Keratinocyte (primary cell): ENCODE measurements around the gene GALNS. TPM values are rescaled to one million over a fixed set of nuclear protein-coding genes. Genes with fewer than 3 reads are reported as not detected.

Experiments
- DNase-seq: peaks from one replicate; pipeline ENCODE4 v3.0.0-alpha.2; 2011; ENCODE audit warnings: low read depth, missing footprints, low spot score
- FAIRE-seq: peaks from 2 replicates; lab custom pipeline; 2011; peaks lifted over from hg19 to GRCh38; lab: Jason Lieb, UNC
- H2AFZ ChIP-seq: 2 replicates; pipeline ENCODE4 v1.6.0; 2012; ENCODE audit warnings: low read length, control low read depth, inconsistent platforms; ENCODE audit not compliant: control insufficient read depth
- H3K27ac ChIP-seq: 2 replicates; pipeline ENCODE4 v1.5.1; 2011; ENCODE audit warnings: low read length; ENCODE audit not compliant: control insufficient read depth, insufficient read depth
- H3K27me3 ChIP-seq: 3 replicates; pipeline ENCODE4 v1.6.0; 2011; ENCODE audit warnings: low read length; ENCODE audit not compliant: control insufficient read depth, insufficient read depth; ENCODE audit errors: extremely low read depth
- H3K36me3 ChIP-seq, 2 experiments: 2 replicates in 1 of 2; 3 replicates in 1 of 2; pipeline ENCODE4 v1.5.1; 2011; ENCODE audit warnings: low read length in 2 of 2, mild to moderate bottlenecking in 1 of 2; ENCODE audit not compliant: control insufficient read depth in 2 of 2, insufficient read depth in 2 of 2; ENCODE audit errors: extremely low read depth in 1 of 2
- H3K4me1 ChIP-seq: 3 replicates; pipeline ENCODE4 v1.5.1; 2011; ENCODE audit warnings: low read length; ENCODE audit not compliant: control insufficient read depth, insufficient read depth; ENCODE audit errors: extremely low read depth
- H3K4me2 ChIP-seq: 3 replicates; pipeline ENCODE4 v1.6.0; 2011; ENCODE audit warnings: low read depth, low read length; ENCODE audit not compliant: control insufficient read depth, insufficient read depth; ENCODE audit errors: extremely low read depth
- H3K4me3 ChIP-seq, 3 experiments: fragments of 200-600 bp in 1 of 3; sonication (generic) in 1 of 3; 2 replicates in 2 of 3; 3 replicates in 1 of 3; pipeline ENCODE4 v1.5.1; 2011 to 2016; ENCODE audit warnings: low read length in 3 of 3, mild to moderate bottlenecking in 3 of 3, control low read depth in 2 of 3, inconsistent platforms in 1 of 3, low read depth in 1 of 3, mixed read lengths in 1 of 3, mixed run types in 1 of 3, moderate library complexity in 1 of 3; ENCODE audit not compliant: control insufficient read depth in 2 of 3, insufficient read depth in 2 of 3; ENCODE audit errors: extremely low read depth in 1 of 3
- H3K79me2 ChIP-seq: 2 replicates; pipeline ENCODE4 v1.6.0; 2012; ENCODE audit warnings: low read length; ENCODE audit not compliant: control insufficient read depth, insufficient read depth
- H3K9ac ChIP-seq: 3 replicates; pipeline ENCODE4 v1.6.0; 2011; ENCODE audit warnings: low read length; ENCODE audit not compliant: control insufficient read depth, insufficient read depth; ENCODE audit errors: extremely low read depth
- H3K9me1 ChIP-seq: 3 replicates; pipeline ENCODE4 v1.6.0; 2011; ENCODE audit warnings: low read length; ENCODE audit not compliant: control insufficient read depth, insufficient read depth; ENCODE audit errors: extremely low read depth
- H3K9me3 ChIP-seq: 2 replicates; pipeline ENCODE4 v1.5.1; 2012; ENCODE audit warnings: low read depth, low read length; ENCODE audit not compliant: control insufficient read depth
- H4K20me1 ChIP-seq: 3 replicates; pipeline ENCODE4 v1.6.0; 2011; ENCODE audit warnings: low read length; ENCODE audit not compliant: control insufficient read depth, insufficient read depth; ENCODE audit errors: extremely low read depth
- EZH2 ChIP-seq: IDR thresholded peaks from one replicate; pipeline ENCODE4 v1.6.1; 2012; ENCODE audit warnings: inconsistent platforms, mild to moderate bottlenecking, low read length, moderate library complexity
- dilution Hi-C: fragments of 300-500 bp; cut with MboI; formaldehyde crosslinking; loops from one replicate; pipeline ENCODE4 v1.7.0; 2020; ENCODE audit warnings: low sequenced_read_pairs; ENCODE audit not compliant: extremely low pct_ligation_motif_present
- polyA plus RNA-seq, 5 experiments: library from polyadenylated mRNA; depleted of rRNA in 3 of 5; stranded (reverse) in 3 of 5; stranded (forward) in 1 of 5; unstranded in 1 of 5; fragments of >200 nt; gene quantifications; 1 replicate in 1 of 5; 2 replicates in 3 of 5; 3 replicates in 1 of 5; pipeline versions ENCODE4 v1.2.1 to v1.2.3, GENCODE V29; 2011 to 2012; ENCODE audit warnings: missing spikeins in 2 of 5, low read depth in 1 of 5, low replicate concordance in 1 of 5
- TF ChIP-seq, protein P1 (sequence below), 3 experiments: IDR thresholded peaks in 1 of 3; conservative IDR thresholded peaks in 1 of 3; optimal IDR thresholded peaks in 1 of 3; 2 replicates in 2 of 3; 3 replicates in 1 of 3; pipeline versions ENCODE3 to v1.5.1; 2011; ENCODE audit warnings: low read length in 3 of 3, mild to moderate bottlenecking in 3 of 3, moderate library complexity in 2 of 3, control low read depth in 1 of 3, inconsistent platforms in 1 of 3; ENCODE audit not compliant: insufficient read depth in 2 of 3; ENCODE audit errors: extremely low read depth in 1 of 3

GALNS gene
- polyA plus RNA-seq, 1 donor (not counting 4 experiments of a cell fraction or from before 2014, with no cell fraction given) = 8.3 TPM

DNA sequence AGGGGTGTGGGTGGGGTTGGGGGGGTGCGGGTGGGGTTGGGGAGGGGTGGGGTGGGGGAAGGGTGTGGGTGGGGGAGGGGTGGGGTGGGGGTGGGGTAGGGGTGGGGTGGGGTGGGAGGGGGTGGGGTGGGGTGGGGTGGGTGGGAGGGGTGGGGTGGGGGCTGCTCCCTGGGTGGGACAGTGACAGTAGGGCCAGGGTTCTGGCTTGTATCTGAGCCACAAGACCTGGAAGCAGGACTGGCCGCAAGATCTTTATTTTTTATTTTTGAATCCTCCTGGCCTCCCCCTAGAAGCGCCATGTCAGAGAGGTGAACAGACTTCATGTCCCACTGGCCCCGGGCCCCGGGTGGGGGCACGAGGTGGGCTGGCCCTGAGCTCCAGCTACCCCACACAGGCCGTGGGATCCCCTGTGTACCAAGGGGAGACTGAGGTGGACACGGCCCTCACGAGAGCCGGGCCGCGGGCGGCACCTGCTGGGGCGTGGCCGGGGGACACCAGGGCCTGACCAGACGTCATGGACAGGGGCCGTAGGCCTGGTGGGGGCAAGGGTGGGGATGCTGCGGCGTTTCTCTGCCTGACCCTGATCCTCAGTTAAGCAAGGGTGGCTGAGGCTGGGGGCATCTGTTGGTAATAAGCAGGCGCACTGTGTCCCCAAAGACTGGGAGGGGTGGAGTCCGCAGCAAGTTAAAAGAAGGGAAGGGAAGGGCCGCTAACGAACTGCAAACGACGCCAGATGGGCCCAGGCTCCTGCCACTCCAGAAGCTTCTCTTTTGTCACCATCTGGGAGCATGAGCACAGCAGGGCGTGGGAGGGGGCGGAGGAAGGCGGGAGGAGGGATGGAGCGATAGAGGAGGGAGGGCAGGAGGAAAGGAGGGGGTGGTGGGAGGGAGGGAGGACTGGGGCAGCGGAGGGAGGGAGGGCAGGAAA lies 32.0 kb upstream of the GALNS start:
- TF ChIP-seq EZH2 = no peak
- TF ChIP-seq, protein P1, sequence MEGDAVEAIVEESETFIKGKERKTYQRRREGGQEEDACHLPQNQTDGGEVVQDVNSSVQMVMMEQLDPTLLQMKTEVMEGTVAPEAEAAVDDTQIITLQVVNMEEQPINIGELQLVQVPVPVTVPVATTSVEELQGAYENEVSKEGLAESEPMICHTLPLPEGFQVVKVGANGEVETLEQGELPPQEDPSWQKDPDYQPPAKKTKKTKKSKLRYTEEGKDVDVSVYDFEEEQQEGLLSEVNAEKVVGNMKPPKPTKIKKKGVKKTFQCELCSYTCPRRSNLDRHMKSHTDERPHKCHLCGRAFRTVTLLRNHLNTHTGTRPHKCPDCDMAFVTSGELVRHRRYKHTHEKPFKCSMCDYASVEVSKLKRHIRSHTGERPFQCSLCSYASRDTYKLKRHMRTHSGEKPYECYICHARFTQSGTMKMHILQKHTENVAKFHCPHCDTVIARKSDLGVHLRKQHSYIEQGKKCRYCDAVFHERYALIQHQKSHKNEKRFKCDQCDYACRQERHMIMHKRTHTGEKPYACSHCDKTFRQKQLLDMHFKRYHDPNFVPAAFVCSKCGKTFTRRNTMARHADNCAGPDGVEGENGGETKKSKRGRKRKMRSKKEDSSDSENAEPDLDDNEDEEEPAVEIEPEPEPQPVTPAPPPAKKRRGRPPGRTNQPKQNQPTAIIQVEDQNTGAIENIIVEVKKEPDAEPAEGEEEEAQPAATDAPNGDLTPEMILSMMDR (optimal IDR thresholded peaks at IDR 0.05 in 1 of 3, IDR thresholded peaks at IDR 0.05 in 1 of 3, conservative IDR thresholded peaks at IDR 0.05 in 1 of 3; ENCODE audit: extremely low read depth in 1 of 3, insufficient read depth in 2 of 3, low read length in 3 of 3) = no peak
- DNase-seq (no peak), FAIRE-seq (no peak)
- Histone ChIP-seq H3K4me3 (no peak overlapping the region), H3K79me2 (no peaks in the 10 kb centered on the region), H3K4me1 (no peaks in the 10 kb centered on the region), H4K20me1 (no peaks in the 10 kb centered on the region), H3K9me1 (no peaks in the 10 kb centered on the region), H3K27ac (no peak overlapping the region), H2AFZ (no peak overlapping the region), H3K4me2 (no peak overlapping the region), H3K9me3 (no peaks in the 10 kb centered on the region), H3K27me3 (peaks cover 19% of the 10 kb centered on the region), H3K36me3 (no peaks in the 10 kb centered on the region), H3K9ac (no peak overlapping the region)
- dilution Hi-C loops = no loop called here

DNA sequence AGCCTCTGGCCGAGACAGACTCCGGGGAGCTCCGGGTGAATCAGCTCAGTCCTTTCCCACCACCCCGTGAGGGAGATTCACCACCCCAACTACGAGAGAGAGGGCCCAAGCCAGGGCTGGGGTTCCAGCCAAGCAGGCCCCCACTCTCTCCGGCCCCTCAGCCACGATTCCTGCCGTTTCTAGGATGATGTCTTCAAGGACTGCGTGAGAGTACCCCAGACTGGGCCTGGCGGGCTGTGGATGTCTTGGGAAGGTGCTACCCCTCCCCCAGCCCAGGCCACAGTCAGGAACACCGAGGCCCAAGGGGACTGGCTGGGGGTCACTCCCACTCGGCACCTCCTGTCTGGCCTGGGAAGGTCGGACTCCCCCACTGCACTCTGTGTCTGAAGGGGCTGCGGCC lies 31.3 kb upstream of the GALNS start:
- Histone ChIP-seq H3K4me3 (no peak overlapping the region), H3K27ac (no peak overlapping the region), H3K4me1 (no peaks in the 10 kb centered on the region), H3K9me3 (no peaks in the 10 kb centered on the region), H3K27me3 (peaks cover 24% of the 10 kb centered on the region), H3K4me2 (no peak overlapping the region), H4K20me1 (no peaks in the 10 kb centered on the region), H3K9me1 (no peaks in the 10 kb centered on the region), H2AFZ (no peak overlapping the region), H3K79me2 (no peaks in the 10 kb centered on the region), H3K9ac (no peak overlapping the region), H3K36me3 (no peaks in the 10 kb centered on the region)
- dilution Hi-C loops = no loop called here
- TF ChIP-seq EZH2 = no peak
- TF ChIP-seq, protein P1 (optimal IDR thresholded peaks at IDR 0.05 in 1 of 3, IDR thresholded peaks at IDR 0.05 in 1 of 3, conservative IDR thresholded peaks at IDR 0.05 in 1 of 3; ENCODE audit: extremely low read depth in 1 of 3, insufficient read depth in 2 of 3, low read length in 3 of 3) = no peak
- FAIRE-seq (no peak), DNase-seq (no peak)
